OCI-LY1 (cell line): Measurements from ENCODE around the gene KIF16B.

Experiments
- H2AFZ ChIP-seq: fragments of 200-600 bp; sonication (generic), shearing (Covaris generic); 2 replicates; pipeline ENCODE4 v1.6.0; 2014; ENCODE audit warnings: antibody characterized with exemption, mild to moderate bottlenecking, low read length
- H3F3A ChIP-seq: fragments of 200-600 bp; sonication (generic), shearing (Covaris generic); 2 replicates; pipeline ENCODE4 v1.6.0; 2014; ENCODE audit warnings: mild to moderate bottlenecking, antibody characterized with exemption, low read length, moderate library complexity; ENCODE audit not compliant: insufficient read depth
- H3K27ac ChIP-seq: fragments of 200-600 bp; sonication (generic); 2 replicates; pipeline ENCODE4 v1.5.1; 2014; ENCODE audit warnings: low read length, mixed run types, mild to moderate bottlenecking, low read depth; ENCODE audit not compliant: poor library complexity, severe bottlenecking
- H3K27me3 ChIP-seq: fragments of 200-600 bp; sonication (generic); 2 replicates; pipeline ENCODE4 v1.6.0; 2014; ENCODE audit warnings: antibody characterized with exemption, mild to moderate bottlenecking, low read length, moderate library complexity; ENCODE audit not compliant: insufficient read depth
- H3K36me3 ChIP-seq: fragments of 200-600 bp; sonication (generic); 2 replicates; pipeline ENCODE4 v1.6.1; 2014; ENCODE audit warnings: mild to moderate bottlenecking, antibody characterized with exemption, low read length, moderate library complexity, mixed read lengths; ENCODE audit not compliant: insufficient read depth
- H3K4me1 ChIP-seq: fragments of 200-600 bp; sonication (generic); 2 replicates; pipeline ENCODE4 v1.5.1; 2014; ENCODE audit warnings: mild to moderate bottlenecking, low read length, moderate library complexity; ENCODE audit not compliant: insufficient read depth, severe bottlenecking
- H3K4me2 ChIP-seq: fragments of 200-600 bp; sonication (generic), shearing (Covaris generic); 2 replicates; pipeline ENCODE4 v1.6.1; 2014; ENCODE audit warnings: low read length
- H3K4me3 ChIP-seq: fragments of 200-600 bp; sonication (generic); 2 replicates; pipeline ENCODE4 v1.5.1; 2014; ENCODE audit warnings: low read length, low read depth, mild to moderate bottlenecking, mixed read lengths; ENCODE audit not compliant: poor library complexity, severe bottlenecking
- H3K79me2 ChIP-seq: fragments of 200-600 bp; shearing (Covaris generic); 2 replicates; pipeline ENCODE4 v1.6.1; 2016; ENCODE audit warnings: mixed run types, low read length, mixed read lengths; ENCODE audit not compliant: insufficient read depth
- H3K9ac ChIP-seq: fragments of 200-600 bp; sonication (generic), shearing (Covaris generic); 2 replicates; pipeline ENCODE4 v1.6.1; 2014; ENCODE audit warnings: mild to moderate bottlenecking, low read length, mixed read lengths
- H3K9me2 ChIP-seq: fragments of 200-600 bp; sonication (generic), shearing (Covaris generic); 2 replicates; pipeline ENCODE4 v1.6.1; 2014; ENCODE audit warnings: low read depth, mild to moderate bottlenecking, low read length, mixed read lengths
- H3K9me3 ChIP-seq: fragments of 200-600 bp; shearing (Covaris generic); 2 replicates; pipeline ENCODE4 v1.6.1; 2014; ENCODE audit warnings: low read length, mixed read lengths
- H4K20me1 ChIP-seq: fragments of 200-600 bp; sonication (generic), shearing (Covaris generic); 2 replicates; pipeline ENCODE4 v1.6.0; 2016; ENCODE audit warnings: mild to moderate bottlenecking, low read length; ENCODE audit not compliant: insufficient read depth
- CTCF ChIP-seq: fragments of 200-600 bp; sonication (generic), shearing (Covaris generic); IDR thresholded peaks from 2 replicates; pipeline ENCODE4 v1.5.1; 2017; ENCODE audit warnings: mild to moderate bottlenecking, antibody characterized with exemption, low read length, moderate library complexity, mixed read lengths
- EZH2 ChIP-seq: fragments of 200-600 bp; sonication (generic), shearing (Covaris generic); IDR thresholded peaks from 2 replicates; pipeline ENCODE4 v1.8.0; 2017; ENCODE audit warnings: borderline replicate concordance, mixed run types, mild to moderate bottlenecking, antibody characterized with exemption, low read length, moderate library complexity, mixed read lengths

KIF16B gene

GRCh38 chr20:16533502-16533901 lies 39.7 kb downstream of the KIF16B start:
- Histone ChIP-seq H3K4me2 (no peak overlapping the region), H3K79me2 (no peaks in the 10 kb centered on the region), H3K36me3 (no peaks in the 10 kb centered on the region), H3K9ac (no peak overlapping the region), H3K4me1 (no peaks in the 10 kb centered on the region), H4K20me1 (no peaks in the 10 kb centered on the region), H2AFZ (no peak overlapping the region), H3K9me2 (no peaks in the 10 kb centered on the region), H3F3A (no peaks in the 10 kb centered on the region), H3K9me3 (no peaks in the 10 kb centered on the region), H3K27ac (no peak overlapping the region), H3K27me3 (no peaks in the 10 kb centered on the region), H3K4me3 (no peak overlapping the region)
- TF ChIP-seq CTCF (no peak), EZH2 (no peak)

- no peaks in the 10 kb centered on the region for H3K9me2 ChIP-seq
- TF ChIP-seq CTCF (no peak), EZH2 (no peak)
- no peak overlapping the region for H3K4me2 ChIP-seq
- H3K27me3 ChIP-seq = no peaks in the 10 kb centered on the region
- H2AFZ ChIP-seq = no peak overlapping the region
- no peaks in the 10 kb centered on the region for H3K9me3 ChIP-seq
- H4K20me1 ChIP-seq = no peaks in the 10 kb centered on the region
- no peak overlapping the region for H3K9ac ChIP-seq
- no peak overlapping the region for H3K27ac ChIP-seq
- no peak overlapping the region for H3K4me3 ChIP-seq
- H3K79me2 ChIP-seq = no peaks in the 10 kb centered on the region
- H3K4me1 ChIP-seq = no peaks in the 10 kb centered on the region
- H3K36me3 ChIP-seq = no peaks in the 10 kb centered on the region
- H3F3A ChIP-seq = no peaks in the 10 kb centered on the region
Observed at GRCh38 chr20:16531485-16531884, 41.8 kb downstream of the KIF16B start.

- H3K36me3 ChIP-seq = no peaks in the 10 kb centered on the region
- no peaks in the 10 kb centered on the region for H3K9me2 ChIP-seq
- H3K27ac ChIP-seq = no peak overlapping the region
- H4K20me1 ChIP-seq = no peaks in the 10 kb centered on the region
- H2AFZ ChIP-seq = no peak overlapping the region
- H3K9me3 ChIP-seq = no peaks in the 10 kb centered on the region
- H3K4me1 ChIP-seq = no peaks in the 10 kb centered on the region
- H3K4me3 ChIP-seq = no peak overlapping the region
- H3K9ac ChIP-seq = no peak overlapping the region
- H3K79me2 ChIP-seq = no peaks in the 10 kb centered on the region
- TF ChIP-seq CTCF (no peak), EZH2 (no peak)
- no peak overlapping the region for H3K4me2 ChIP-seq
- H3F3A ChIP-seq = no peaks in the 10 kb centered on the region
- H3K27me3 ChIP-seq = no peaks in the 10 kb centered on the region
Observed at GRCh38 chr20:16530201-16530681, 43.0 kb downstream of the KIF16B start.
